Effector memory CD4-positive, alpha-beta T cell (primary cell): Measurements from ENCODE around the gene VPS37B.
A peak's percentile ranks its signal among the peaks of the same experiment; 100 is the strongest.
"Not testable (repeated sequence)": the region's sequence is repeated elsewhere in the genome, so short reads cannot be mapped to it uniquely, and the experiment has no call there.

Experiments
- DNase-seq, 3 donors: peaks; one replicate each; pipeline ENCODE4 v3.0.0-alpha.2; 2020
- H3K27ac ChIP-seq: 2 replicates; pipeline ENCODE4 v1.7.0; 2013; ENCODE audit warnings: mild to moderate bottlenecking, low read length, moderate library complexity; ENCODE audit not compliant: insufficient read depth, poor library complexity, severe bottlenecking
- H3K27me3 ChIP-seq: replicated peaks from 2 replicates; pipeline ENCODE4 v1.7.0; 2013; ENCODE audit warnings: mild to moderate bottlenecking, low read length; ENCODE audit not compliant: insufficient read depth, control insufficient read depth, poor library complexity, severe bottlenecking
- H3K36me3 ChIP-seq: 2 replicates; pipeline ENCODE4 v1.7.0; 2013; ENCODE audit warnings: mild to moderate bottlenecking, low read length, moderate library complexity; ENCODE audit not compliant: control insufficient read depth, insufficient read depth
- H3K4me1 ChIP-seq: 2 replicates; pipeline ENCODE4 v1.7.0; 2013; ENCODE audit warnings: low read length, mild to moderate bottlenecking; ENCODE audit not compliant: control insufficient read depth, insufficient read depth, poor library complexity, severe bottlenecking
- H3K4me3 ChIP-seq: 2 replicates; pipeline ENCODE4 v1.7.0; 2013; ENCODE audit warnings: low read length, low read depth, mild to moderate bottlenecking; ENCODE audit not compliant: insufficient read depth, poor library complexity, severe bottlenecking
- H3K9me3 ChIP-seq: 2 replicates; pipeline ENCODE4 v1.7.0; 2013; ENCODE audit warnings: mild to moderate bottlenecking, low read length, moderate library complexity; ENCODE audit not compliant: control insufficient read depth

VPS37B gene

DNA sequence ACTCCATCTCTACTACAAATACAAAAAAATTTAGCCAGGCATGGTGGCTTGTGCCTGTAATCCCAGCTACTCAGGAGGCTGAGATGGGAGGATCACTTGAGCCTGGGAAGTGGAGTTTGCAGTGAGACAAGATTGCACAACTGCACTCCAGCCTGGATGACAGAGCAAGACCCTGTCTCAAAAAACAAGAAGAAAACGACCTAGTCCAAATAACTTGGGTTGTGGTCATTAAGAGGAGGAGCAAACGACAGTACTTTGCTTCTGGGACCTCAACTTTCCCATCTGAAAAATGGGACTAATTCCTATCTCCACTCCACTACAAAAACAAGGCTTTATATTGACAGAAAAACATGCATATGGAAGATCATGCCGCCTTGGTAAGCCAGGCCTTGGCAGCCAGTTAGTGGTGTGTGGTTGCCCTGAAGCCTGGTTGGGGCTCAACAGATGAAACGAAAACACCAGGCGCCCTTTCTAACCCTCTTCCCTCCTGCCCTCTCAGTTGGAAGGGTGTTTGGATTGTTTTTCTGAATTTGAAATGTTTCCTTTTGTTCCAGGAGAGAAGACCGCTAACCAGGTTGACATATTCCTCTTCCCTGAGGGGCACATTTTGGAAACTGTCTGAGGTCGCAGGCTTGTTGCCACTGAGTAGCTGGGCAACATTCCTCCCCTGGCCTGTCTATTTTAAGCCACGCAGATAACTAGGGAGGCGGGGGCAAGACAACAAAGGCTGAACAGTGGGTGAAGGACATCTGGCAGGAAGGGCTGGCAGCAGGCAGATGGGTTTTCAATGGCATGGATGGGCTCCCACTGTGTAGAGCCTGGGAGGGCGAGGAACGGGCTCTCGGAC lies 13.7 kb upstream of the VPS37B start:
- H3K36me3 ChIP-seq, result no peaks in the 10 kb centered on the region
- H3K4me3 ChIP-seq, result no peak overlapping the region
- no peaks in the 10 kb centered on the region for H3K9me3 ChIP-seq
- no peak overlapping the region for H3K27ac ChIP-seq
- no peak for DNase-seq
- no peaks in the 10 kb centered on the region for H3K4me1 ChIP-seq
- H3K27me3 ChIP-seq, result no peaks in the 10 kb centered on the region

- no peaks in the 10 kb centered on the region for H3K27me3 ChIP-seq
- no peaks in the 10 kb centered on the region for H3K4me1 ChIP-seq
- no peak overlapping the region for H3K4me3 ChIP-seq
- H3K36me3 ChIP-seq, result no peaks in the 10 kb centered on the region
- DNase-seq, result no peak
- H3K9me3 ChIP-seq, result no peaks in the 10 kb centered on the region
- H3K27ac ChIP-seq, result no peak overlapping the region
Measured at GRCh38 chr12:122908915-122909314, 13.0 kb upstream of the VPS37B start.

DNA sequence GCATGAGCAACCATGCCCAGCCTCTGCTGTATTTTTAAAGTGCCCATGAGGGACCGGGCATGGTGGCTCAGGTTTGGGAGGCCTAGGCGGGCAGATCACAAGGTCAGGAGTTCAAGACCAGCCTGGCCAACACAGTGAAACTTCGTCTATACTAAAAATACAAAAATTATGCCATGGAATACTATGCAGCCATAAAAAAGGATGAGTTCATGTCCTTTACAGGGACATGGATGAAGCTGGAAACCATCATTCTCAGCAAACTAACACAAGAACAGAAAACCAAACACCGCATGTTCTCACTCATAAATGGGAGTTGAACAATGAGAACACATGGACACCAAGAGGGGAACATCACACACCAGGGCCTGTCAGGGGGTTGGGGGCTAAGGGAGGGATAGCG lies 9.3 kb upstream of the VPS37B start:
- H3K27me3 ChIP-seq, result not testable (repeated sequence)

DNA sequence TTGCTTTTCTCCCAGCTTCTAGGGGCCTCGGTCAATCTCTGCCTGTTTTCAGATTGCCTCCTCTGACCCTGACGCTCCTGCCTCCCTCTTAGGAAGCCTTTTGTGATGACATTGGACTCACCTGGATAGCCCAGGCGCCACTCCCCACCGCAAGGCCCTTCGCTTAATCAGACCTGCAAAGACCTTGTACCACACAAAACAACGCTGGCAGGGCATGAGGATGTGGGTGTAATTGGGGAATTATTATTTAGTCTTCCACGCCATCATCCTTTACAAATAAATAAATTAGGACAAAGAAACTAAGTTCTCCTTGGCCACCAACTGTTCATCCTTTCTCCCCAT lies 7.7 kb upstream of the VPS37B start:
- Histone ChIP-seq H3K4me3 (no peak overlapping the region), H3K4me1 (peaks cover 14% of the 10 kb centered on the region), H3K9me3 (no peaks in the 10 kb centered on the region), H3K27me3 (no peaks in the 10 kb centered on the region), H3K27ac (no peak overlapping the region), H3K36me3 (no peaks in the 10 kb centered on the region)
- DNase-seq, result no peak

More for the DNA sequence above, 9.3 kb upstream of the VPS37B start:
- H3K4me3 ChIP-seq, H3K36me3 ChIP-seq, DNase-seq, H3K9me3 ChIP-seq, H3K4me1 ChIP-seq, H3K27ac ChIP-seq: not testable (repeated sequence)

GRCh38 chr12:122902854-122903692 lies 7.1 kb upstream of the VPS37B start:
- Histone ChIP-seq H3K4me1 (peaks cover 18% of the 10 kb centered on the region), H3K27me3 (no peaks in the 10 kb centered on the region), H3K27ac (no peak overlapping the region), H3K9me3 (no peaks in the 10 kb centered on the region), H3K36me3 (no peaks in the 10 kb centered on the region), H3K4me3 (no peak overlapping the region)
- DNase-seq, result no peak

GRCh38 chr12:122899887-122900286 lies 4.0 kb upstream of the VPS37B start:
- Histone ChIP-seq H3K27me3 (no peaks in the 10 kb centered on the region), H3K27ac (no peak overlapping the region), H3K4me1 (peaks cover 26% of the 10 kb centered on the region), H3K9me3 (no peaks in the 10 kb centered on the region), H3K4me3 (no peak overlapping the region), H3K36me3 (no peaks in the 10 kb centered on the region)
- DNase-seq, result no peak

GRCh38 chr12:122896662-122897061 lies 738 bp upstream of the VPS37B start:
- peak overlapping the region; percentile 90 for H3K27ac ChIP-seq
- no peaks in the 10 kb centered on the region for H3K27me3 ChIP-seq
- H3K4me3 ChIP-seq, result no peak overlapping the region
- DNase-seq, result no peak
- peaks cover 37% of the 10 kb centered on the region for H3K4me1 ChIP-seq
- no peaks in the 10 kb centered on the region for H3K9me3 ChIP-seq
- H3K36me3 ChIP-seq, result no peaks in the 10 kb centered on the region

GRCh38 chr12:122895320-122895703 lies 612 bp downstream of the VPS37B start:
- Histone ChIP-seq H3K27ac (peak overlapping the region; percentile 90), H3K9me3 (no peaks in the 10 kb centered on the region), H3K4me3 (peak overlapping the region; percentile 81), H3K27me3 (no peaks in the 10 kb centered on the region), H3K36me3 (no peaks in the 10 kb centered on the region), H3K4me1 (peaks cover 29% of the 10 kb centered on the region)
- no peak for DNase-seq

DNA sequence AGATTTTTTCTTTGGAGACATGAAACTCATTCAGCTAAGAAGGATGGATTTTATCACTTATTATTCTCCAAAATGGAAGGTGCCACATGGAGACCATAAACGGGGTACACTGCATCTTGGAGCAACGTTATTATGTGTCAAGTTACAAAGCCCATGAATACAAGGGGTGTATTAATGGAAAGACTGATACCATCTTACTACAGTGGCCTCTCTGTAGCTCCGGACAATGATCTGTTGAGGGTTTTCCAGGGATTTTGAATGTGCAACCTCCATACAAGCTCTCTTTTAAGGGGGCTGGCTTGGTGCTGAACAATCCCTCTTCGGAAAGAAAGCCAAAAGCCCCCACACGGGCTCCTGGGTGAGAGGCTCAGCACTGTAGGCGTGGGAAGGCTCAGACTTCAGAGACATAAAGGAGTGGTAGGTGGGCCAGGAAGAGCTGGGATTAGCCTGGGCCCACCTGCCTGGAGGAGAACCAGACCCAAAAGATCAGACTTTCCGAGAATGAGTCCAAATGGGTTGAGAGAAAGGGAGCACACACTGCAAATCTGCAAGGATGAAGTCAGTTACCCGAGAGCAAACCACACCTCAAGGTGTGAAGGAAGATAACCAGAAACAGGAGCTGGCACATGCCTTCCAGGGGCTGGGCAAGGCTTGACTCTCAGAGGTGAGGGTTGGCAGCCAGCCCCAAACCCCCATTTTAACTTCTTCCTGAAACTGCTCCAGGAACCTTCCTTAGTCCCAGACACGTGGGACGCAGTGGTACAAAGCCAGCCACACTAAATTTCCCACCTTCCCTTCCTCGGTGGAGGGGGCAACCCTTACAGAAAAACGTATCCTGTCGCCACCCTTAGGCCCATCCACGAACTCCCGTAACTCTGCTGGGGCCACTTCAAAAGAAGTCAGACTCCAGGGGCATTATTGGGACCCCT lies 1.5 kb downstream of the VPS37B start:
- peak in 1 of 3 donors; percentile 13 for DNase-seq
- Histone ChIP-seq H3K4me3 (peak overlapping the region; percentile 81), H3K4me1 (peaks cover 33% of the 10 kb centered on the region)

More for the DNA sequence above, 1.5 kb downstream of the VPS37B start:
- Histone ChIP-seq H3K27ac (peak overlapping the region; percentile 90), H3K9me3 (no peaks in the 10 kb centered on the region), H3K36me3 (no peaks in the 10 kb centered on the region), H3K27me3 (no peaks in the 10 kb centered on the region)
